PC-3 (cell line): ENCODE measurements around the gene CMSS1. TPM values are rescaled to one million over a fixed set of nuclear protein-coding genes. Genes with fewer than 3 reads are reported as not detected.
A peak's percentile ranks its signal among the peaks of the same experiment; 100 is the strongest.

Source experiments
- ATAC-seq: fragments of 200-7000 bp; cut with Tn5 transposase; 2 replicates; pipeline ENCODE4 v1.9.1; 2020; ENCODE audit warnings: mild to moderate bottlenecking, moderate library complexity
- BruUV-seq: library from RNA; stranded (reverse); fragments of 400-500 nt; replicated peaks from 2 replicates; lab custom pipeline; 2021; lab: Mats Ljungman, UMichigan
- CTCF ChIA-PET: fragments of 300-600 bp; sonication (Branson Sonifier 250); formaldehyde crosslinking; loops from one replicate; lab custom pipeline; 2022; ENCODE audit warnings: antibody characterized with exemption; lab: Charles Lee
- POLR2A ChIA-PET: fragments of 300-600 bp; sonication (Branson Sonifier 250); formaldehyde crosslinking; loops from one replicate; lab custom pipeline; 2022; ENCODE audit warnings: antibody characterized with exemption; ENCODE audit not compliant: unreplicated experiment; lab: Charles Lee
- DNase-seq: peaks from one replicate; pipeline ENCODE4 v3.0.0-alpha.2; 2015
- H2AFZ ChIP-seq: fragments of 300-600 bp; sonication (generic); 2 replicates; pipeline ENCODE4 v1.6.0; 2016; ENCODE audit warnings: antibody characterized with exemption, low read length
- H3F3A ChIP-seq: fragments of 300-600 bp; sonication (generic); one replicate; pipeline ENCODE4 v1.6.0; 2017; ENCODE audit warnings: antibody characterized with exemption, low read length, control low read depth, mild to moderate bottlenecking; ENCODE audit not compliant: unreplicated experiment
- H3K27ac ChIP-seq: fragments of 300-600 bp; sonication (generic); 2 replicates; pipeline ENCODE4 v1.5.1; 2016; ENCODE audit warnings: mild to moderate bottlenecking, low read length
- H3K27me3 ChIP-seq: fragments of 300-600 bp; sonication (generic); 2 replicates; pipeline ENCODE4 v1.6.1; 2016; ENCODE audit warnings: low read length, mixed read lengths
- H3K36me3 ChIP-seq: fragments of 300-600 bp; sonication (generic); 2 replicates; pipeline ENCODE4 v1.6.1; 2016; ENCODE audit warnings: low read depth, mixed run types, low read length, mixed read lengths
- H3K4me1 ChIP-seq: fragments of 300-600 bp; sonication (generic); 2 replicates; pipeline ENCODE4 v1.5.1; 2016; ENCODE audit warnings: low read length; ENCODE audit not compliant: insufficient read depth
- H3K4me2 ChIP-seq: fragments of 300-600 bp; sonication (generic); 2 replicates; pipeline ENCODE4 v1.6.0; 2016; ENCODE audit warnings: low read length
- H3K4me3 ChIP-seq: fragments of 300-600 bp; sonication (generic); 2 replicates; pipeline ENCODE4 v1.5.1; 2016; ENCODE audit warnings: mild to moderate bottlenecking, low read length, mixed read lengths
- H3K79me2 ChIP-seq: fragments of 300-600 bp; sonication (generic); 2 replicates; pipeline ENCODE4 v1.6.1; 2017; ENCODE audit warnings: low read length, mixed read lengths
- H3K9ac ChIP-seq: fragments of 300-600 bp; sonication (generic); 2 replicates; pipeline ENCODE4 v1.6.0; 2016; ENCODE audit warnings: mild to moderate bottlenecking, low read length
- H3K9me2 ChIP-seq: fragments of 300-600 bp; sonication (generic); replicated peaks from 2 replicates; pipeline ENCODE4 v1.6.1; 2016; ENCODE audit warnings: mixed run types, low read length, mixed read lengths
- H3K9me3 ChIP-seq: fragments of 300-600 bp; sonication (generic); 2 replicates; pipeline ENCODE4 v1.6.1; 2016; ENCODE audit warnings: low read length, mixed read lengths
- H4K20me1 ChIP-seq: fragments of 300-600 bp; sonication (generic); 2 replicates; pipeline ENCODE4 v1.6.1; 2016; ENCODE audit warnings: low read length, mixed read lengths
- EZH2 ChIP-seq: fragments of 300-600 bp; sonication (generic); IDR thresholded peaks from one replicate; pipeline ENCODE4 v1.6.1; 2017; ENCODE audit warnings: antibody characterized with exemption, mild to moderate bottlenecking, low read length; ENCODE audit not compliant: unreplicated experiment
- EZH2phosphoT487 ChIP-seq: fragments of 300-600 bp; sonication (generic); IDR thresholded peaks from 2 replicates; pipeline ENCODE4 v1.6.1; 2018; ENCODE audit warnings: mild to moderate bottlenecking, antibody characterized with exemption, low read length, borderline replicate concordance
- intact Hi-C: fragments of 100-400 bp; cut with micrococcal nuclease; formaldehyde crosslinking; loops from 2 replicates; pipeline ENCODE4 v1.9.0; 2023
- total RNA-seq: library from RNA; depleted of rRNA; stranded (reverse); fragments of >200 nt; gene quantifications from 2 replicates; pipeline ENCODE4 v1.2.3, GENCODE V29; 2014
- TF ChIP-seq, protein P1 (sequence below): fragments of 300-600 bp; sonication (generic); conservative IDR thresholded peaks from 2 replicates; pipeline ENCODE4 v1.5.1; 2017; ENCODE audit warnings: antibody characterized with exemption, low read depth, mild to moderate bottlenecking, low read length

Gene CMSS1
- total RNA-seq, 1 experiment from 2014 or later = 63.1 TPM

DNA sequence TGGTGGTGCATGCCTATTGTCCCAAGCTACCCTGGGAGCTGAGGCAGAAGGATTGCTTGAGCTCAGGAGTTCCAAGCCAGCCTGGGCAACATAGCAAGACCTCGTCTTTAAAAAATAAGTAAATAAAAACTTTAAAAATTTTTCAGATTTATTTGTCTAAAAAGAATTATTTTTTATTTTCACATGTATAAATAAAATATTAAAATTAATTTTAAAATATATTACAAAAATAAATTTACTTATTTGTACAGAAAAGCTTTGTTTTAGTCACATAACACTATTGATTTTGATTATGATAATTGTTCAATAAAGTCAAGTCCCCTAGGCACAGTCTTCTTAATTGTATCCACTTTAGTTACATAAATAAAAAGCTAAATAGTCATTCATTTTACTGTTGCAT, 211.4 kb downstream of the CMSS1 start:
- ChIA-PET CTCF (interaction anchor here (0.9 kb wide), 1 partner anchor 104 kb away, joined by 3 read pairs; no protein-coding TSS in a partner anchor), POLR2A (no interaction called here)
- Histone ChIP-seq H3K27me3 (no peaks in the 10 kb centered on the region), H3K79me2 (no peaks in the 10 kb centered on the region), H3F3A (no peaks in the 10 kb centered on the region), H3K9me2 (no peaks in the 10 kb centered on the region), H2AFZ (no peak overlapping the region), H3K4me3 (no peak overlapping the region), H4K20me1 (no peaks in the 10 kb centered on the region), H3K4me1 (peaks cover 33% of the 10 kb centered on the region), H3K4me2 (no peak overlapping the region), H3K9ac (no peak overlapping the region), H3K27ac (no peak overlapping the region), H3K36me3 (0 out of 2 replicates have a peak, but pooled peaks cover 4% of the 10 kb centered on the region), H3K9me3 (no peaks in the 10 kb centered on the region)
- ATAC-seq (no peak), DNase-seq (no peak)
- intact Hi-C loops = no loop called here
- TF ChIP-seq EZH2phosphoT487 = no peak
- TF ChIP-seq EZH2 = no peak
- TF ChIP-seq, protein P1, sequence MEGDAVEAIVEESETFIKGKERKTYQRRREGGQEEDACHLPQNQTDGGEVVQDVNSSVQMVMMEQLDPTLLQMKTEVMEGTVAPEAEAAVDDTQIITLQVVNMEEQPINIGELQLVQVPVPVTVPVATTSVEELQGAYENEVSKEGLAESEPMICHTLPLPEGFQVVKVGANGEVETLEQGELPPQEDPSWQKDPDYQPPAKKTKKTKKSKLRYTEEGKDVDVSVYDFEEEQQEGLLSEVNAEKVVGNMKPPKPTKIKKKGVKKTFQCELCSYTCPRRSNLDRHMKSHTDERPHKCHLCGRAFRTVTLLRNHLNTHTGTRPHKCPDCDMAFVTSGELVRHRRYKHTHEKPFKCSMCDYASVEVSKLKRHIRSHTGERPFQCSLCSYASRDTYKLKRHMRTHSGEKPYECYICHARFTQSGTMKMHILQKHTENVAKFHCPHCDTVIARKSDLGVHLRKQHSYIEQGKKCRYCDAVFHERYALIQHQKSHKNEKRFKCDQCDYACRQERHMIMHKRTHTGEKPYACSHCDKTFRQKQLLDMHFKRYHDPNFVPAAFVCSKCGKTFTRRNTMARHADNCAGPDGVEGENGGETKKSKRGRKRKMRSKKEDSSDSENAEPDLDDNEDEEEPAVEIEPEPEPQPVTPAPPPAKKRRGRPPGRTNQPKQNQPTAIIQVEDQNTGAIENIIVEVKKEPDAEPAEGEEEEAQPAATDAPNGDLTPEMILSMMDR = no peak
- no TSS peak for BruUV-seq

DNA sequence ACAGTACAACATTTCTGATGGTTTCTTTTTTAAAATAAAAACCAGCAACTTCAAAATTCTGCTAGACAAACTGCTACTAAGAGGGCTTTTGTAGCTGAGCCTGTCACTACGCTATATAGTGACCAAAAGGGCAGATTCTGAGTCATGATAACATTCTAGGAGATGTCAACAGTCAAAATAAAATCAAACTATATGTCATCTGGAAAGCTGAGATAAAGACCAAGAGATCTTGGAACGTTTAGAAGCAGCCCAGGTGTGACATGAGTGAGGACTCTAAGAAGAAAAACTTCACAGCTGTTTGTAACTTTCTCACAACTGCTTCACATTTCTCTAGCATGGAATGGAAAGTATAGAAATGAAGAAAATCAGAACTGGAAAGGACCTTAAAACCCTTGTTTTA, 212.0 kb downstream of the CMSS1 start:
- H3K9me2 ChIP-seq = no peaks in the 10 kb centered on the region
- TF ChIP-seq EZH2phosphoT487 (no peak), EZH2 (no peak)
- TF ChIP-seq, protein P1 = no peak
- H4K20me1 ChIP-seq = no peaks in the 10 kb centered on the region
- no peaks in the 10 kb centered on the region for H3K79me2 ChIP-seq
- ATAC-seq = no peak
- no peaks in the 10 kb centered on the region for H3K27me3 ChIP-seq
- H3K4me3 ChIP-seq = no peak overlapping the region
- 0 out of 2 replicates have a peak, but pooled peaks cover 4% of the 10 kb centered on the region for H3K36me3 ChIP-seq
- peak overlapping the region; percentile 7; the same call in 1 of the 2 replicates for H3K27ac ChIP-seq
- intact Hi-C loops = no loop called here
- DNase-seq = no peak
- H3K4me2 ChIP-seq = no peak overlapping the region
- no peaks in the 10 kb centered on the region for H3F3A ChIP-seq
- H3K9me3 ChIP-seq = no peaks in the 10 kb centered on the region
- POLR2A ChIA-PET = no interaction called here
- BruUV-seq = no TSS peak
- CTCF ChIA-PET = no interaction called here
- no peak overlapping the region for H3K9ac ChIP-seq
- H3K4me1 ChIP-seq = peaks cover 33% of the 10 kb centered on the region
- no peak overlapping the region for H2AFZ ChIP-seq

DNA sequence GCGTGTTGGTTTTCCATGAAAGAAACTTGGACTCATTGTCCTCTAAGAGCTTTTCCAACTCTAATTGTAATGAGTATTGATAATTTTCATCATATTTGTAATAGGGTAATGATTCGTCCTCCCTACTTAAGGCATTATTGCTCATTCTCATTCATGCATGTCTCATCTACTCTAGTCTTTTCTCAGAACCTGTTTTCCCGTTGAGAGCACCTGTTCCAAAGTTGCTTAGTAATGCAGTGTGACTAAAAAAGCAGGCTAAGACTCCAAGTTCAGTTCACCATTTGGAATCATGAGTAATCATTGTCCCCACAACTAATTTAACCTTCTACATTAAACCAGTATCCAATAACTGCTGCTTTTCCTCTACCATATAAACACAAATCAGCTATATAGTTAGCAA, 212.7 kb downstream of the CMSS1 start:
- no TSS peak for BruUV-seq
- Histone ChIP-seq H3K9me3 (no peaks in the 10 kb centered on the region), H3K4me3 (no peak overlapping the region), H3K9ac (no peak overlapping the region), H3K4me1 (peaks cover 33% of the 10 kb centered on the region), H3K27me3 (no peaks in the 10 kb centered on the region), H3K27ac (peak overlapping the region; percentile 17), H3K36me3 (0 out of 2 replicates have a peak, but pooled peaks cover 4% of the 10 kb centered on the region), H3K4me2 (no peak overlapping the region), H2AFZ (no peak overlapping the region), H3K79me2 (no peaks in the 10 kb centered on the region), H3K9me2 (no peaks in the 10 kb centered on the region), H4K20me1 (no peaks in the 10 kb centered on the region), H3F3A (no peaks in the 10 kb centered on the region)
- intact Hi-C loops = no loop called here
- ATAC-seq (peak; percentile 70; the same call in 1 of the 2 replicates), DNase-seq (peak; percentile 84)
- POLR2A ChIA-PET = no interaction called here
- CTCF ChIA-PET = no interaction called here
- no peak for TF ChIP-seq EZH2
- TF ChIP-seq, protein P1 = no peak
- no peak for TF ChIP-seq EZH2phosphoT487
